Heart right ventricle (tissue), 16 donors: ENCODE measurements around the gene LAPTM5. TPM values are rescaled to one million over a fixed set of nuclear protein-coding genes. Genes with fewer than 3 reads are reported as not detected.

Experiments used
- ATAC-seq, 8 donors: fragments of 200-7000 bp; cut with Tn5 transposase; one replicate each; pipeline ENCODE4 v1.9.1; 2020; ENCODE audit warnings: mild to moderate bottlenecking in 8 of 8, moderate library complexity in 8 of 8, moderate number of reproducible peaks in 1 of 8
- DNase-seq, 2 donors: peaks; one replicate each; pipeline ENCODE4 v3.0.0-alpha.2; 2020
- H3K27ac ChIP-seq, 10 donors: fragments of 200-600 bp; sonication (generic) in 2 of 10; one replicate each; pipeline versions ENCODE4 v1.5.0 to v1.8.0; 2020 to 2022; ENCODE audit warnings: mild to moderate bottlenecking in 3 of 10
- H3K27me3 ChIP-seq, 7 donors: fragments of 200-600 bp; one replicate each; pipeline ENCODE4 v1.8.0; 2021 to 2022; ENCODE audit warnings: mild to moderate bottlenecking in 2 of 7
- H3K36me3 ChIP-seq, 9 donors: fragments of 200-600 bp; sonication (generic) in 1 of 9; one replicate each; pipeline versions ENCODE4 v1.5.0 to v1.8.0; 2020 to 2022; ENCODE audit warnings: mild to moderate bottlenecking in 2 of 9
- H3K4me1 ChIP-seq, 9 donors: fragments of 200-600 bp; sonication (generic) in 1 of 9; one replicate each; pipeline versions ENCODE4 v1.5.0 to v1.8.0; 2020 to 2022; ENCODE audit warnings: mild to moderate bottlenecking in 4 of 9
- H3K4me3 ChIP-seq, 10 donors: fragments of 200-600 bp; sonication (generic) in 2 of 10; one replicate each; pipeline versions ENCODE4 v1.5.0 to v1.8.0; 2020 to 2022; ENCODE audit warnings: mild to moderate bottlenecking in 7 of 10, moderate library complexity in 2 of 10
- H3K9me3 ChIP-seq, 11 donors: fragments of 200-600 bp in 10 of 11; sonication (generic) in 2 of 11; one replicate each; pipeline versions ENCODE4 v1.5.0 to v1.8.0; 2013 to 2022; ENCODE audit warnings: mild to moderate bottlenecking in 2 of 11, control low read depth in 1 of 11, moderate library complexity in 1 of 11
- CTCF ChIP-seq, 9 donors: fragments of 200-600 bp; sonication (generic) in 2 of 9; IDR thresholded peaks; one replicate each; pipeline versions ENCODE4 v1.5.0 to v1.8.0; 2021 to 2022; ENCODE audit warnings: antibody characterized with exemption in 9 of 9, mild to moderate bottlenecking in 5 of 9, moderate library complexity in 1 of 9
- WGBS, 2 donors: extraction: QIAGEN DNeasy Blood & Tissue Kit; methylation state at CpG; one replicate each; pipeline ENCODE4 v1.1.7; 2013; ENCODE audit warnings: inconsistent platforms in 1 of 2; 5-methylcytosine and 5-hydroxymethylcytosine counted together
- intact Hi-C, 10 donors: fragments of 100-400 bp; cut with DNase I; formaldehyde crosslinking; loops; one replicate each; pipeline versions ENCODE4 v1.11.1 to v1.14.2; 2022
- polyA plus RNA-seq, 2 donors: library from polyadenylated mRNA; stranded (reverse); fragments of 200-250 nt; gene quantifications; one replicate each; pipeline ENCODE4 v1.2.3, GENCODE V29; 2013
- total RNA-seq, 10 donors: library from RNA; stranded (reverse); fragmentation: NEBNext Ultra II Directional in 3 of 10; extraction: Animal tissue kit (Norgen Biotek cat#: 25700) in 3 of 10; gene quantifications; one replicate each; pipeline versions ENCODE4 v1.2.1 to v1.2.4, GENCODE V29; 2021 to 2023
- donor health status: Arrhythmogenic right ventricular cardiomyopathy.
- donor health status: ischemic (EF 13 %, LVEDD 7.1; RV severe dilation, severe dysfunction).
- donor health status: healthy with polysubstance abuse.
- donor health status: DM: no; HTN: yes; CAD: no.
- donor health status: DM: no; HTN: no; CAD: no.
- donor health status: ischemic (EF 25% LVEDD 6.9; RV normal size, moderate dysfunction).
- donor health status: ischemic (EF 25% LVEDD 5.7; RV mildly dilated, moderate dysfunction).
- donor health status: healthy.
- donor health status: DM: yes; HTN: yes; CAD: no.
- donor health status: Ischemic cardiomyopathy.
- donor health status: ischemic (EF 35%, LVEDD 5.7; RV mildly dilated, moderate dysfunction).
- donor health status: nonischemic (EF 11% LVEDD 7.7; RV severe dilation, severe dysfunction).
- donor health status: DM: yes; HTN: yes; CAD: no.
- donor health status: PGD.
- donor health status: ischemic (EF 29% LVEDD 5.4; RV normal size, mild dysfunction).
- donor health status: nonischemic (EF 23%, LVEDD 6.1; RV moderate dilation, normal function).

LAPTM5 gene
- total and polyA plus RNA-seq, 12 donors = 5.9 to 114 (median 13.9) TPM

- TF ChIP-seq CTCF (IDR thresholded peaks at IDR 0.05) = no peak
- DNase-seq (peak; percentile 46 to 49), ATAC-seq (peak; percentile 53 to 84 (median 74))
- H3K27me3 ChIP-seq = peaks cover 0 to 20% (median 4%) of the 10 kb centered on the region in 7 donors
- H3K36me3 ChIP-seq = peaks cover 0 to 13% (median 0%) of the 10 kb centered on the region in 9 donors
- intact Hi-C loops = no loop called here
- H3K27ac ChIP-seq = peak overlapping the region; percentile 15 to 99 (median 62)
- peaks cover 3 to 97% (median 21%) of the 10 kb centered on the region in 9 donors for H3K4me1 ChIP-seq
- 51 to 64% methylated on average over 17 of the region's 17 CpGs for WGBS, 2 donors
- peak overlapping the region; percentile 14 to 73 (median 40) for H3K4me3 ChIP-seq
- H3K9me3 ChIP-seq = no peaks in the 10 kb centered on the region
Measured at GRCh38 chr1:30756545-30757351, 826 bp downstream of the LAPTM5 start.

- peaks cover 0 to 20% (median 4%) of the 10 kb centered on the region in 7 donors for H3K27me3 ChIP-seq
- WGBS, 2 donors = 91 to 98% methylated on average over 4 of the region's 4 CpGs
- peak overlapping the region in 3 of 10 donors; percentile 28 to 99 (median 81) for H3K27ac ChIP-seq
- no peak for ATAC-seq
- peak overlapping the region in 6 of 10 donors; percentile 10 to 73 (median 32) for H3K4me3 ChIP-seq
- H3K9me3 ChIP-seq = no peaks in the 10 kb centered on the region
- intact Hi-C loops = no loop called here
- TF ChIP-seq CTCF (IDR thresholded peaks at IDR 0.05) = no peak
- DNase-seq = no peak
- H3K36me3 ChIP-seq = peaks cover 0 to 16% (median 0%) of the 10 kb centered on the region in 9 donors
- H3K4me1 ChIP-seq = peaks cover 3 to 98% (median 16%) of the 10 kb centered on the region in 9 donors
Measured at GRCh38 chr1:30756206-30756544, 1.4 kb downstream of the LAPTM5 start.

GRCh38 chr1:30755746-30756145, 1.8 kb downstream of the LAPTM5 start:
- no peaks in the 10 kb centered on the region for H3K9me3 ChIP-seq
- H3K4me1 ChIP-seq = peaks cover 3 to 98% (median 15%) of the 10 kb centered on the region in 9 donors
- H3K36me3 ChIP-seq = peaks cover 0 to 18% (median 0%) of the 10 kb centered on the region in 9 donors
- DNase-seq (no peak), ATAC-seq (no peak)
- no peak for TF ChIP-seq CTCF (IDR thresholded peaks at IDR 0.05)
- H3K27ac ChIP-seq = peak overlapping the region in 1 of 10 donors; percentile 99
- intact Hi-C loops = no loop called here
- WGBS, 2 donors = 90 to 92% methylated on average over 4 of the region's 4 CpGs
- peaks cover 0 to 20% (median 4%) of the 10 kb centered on the region in 7 donors for H3K27me3 ChIP-seq
- H3K4me3 ChIP-seq = peak overlapping the region in 6 of 10 donors; percentile 10 to 73 (median 32)

- H3K27ac ChIP-seq = peak overlapping the region in 1 of 10 donors; percentile 99
- H3K9me3 ChIP-seq = no peaks in the 10 kb centered on the region
- ATAC-seq (no peak), DNase-seq (no peak)
- peaks cover 0 to 20% (median 4%) of the 10 kb centered on the region in 7 donors for H3K27me3 ChIP-seq
- peak overlapping the region in 5 of 10 donors; percentile 17 to 73 (median 42) for H3K4me3 ChIP-seq
- TF ChIP-seq CTCF (IDR thresholded peaks at IDR 0.05) = no peak
- 94% methylated on average over 6 of the region's 6 CpGs for WGBS, 2 donors
- peaks cover 0 to 18% (median 0%) of the 10 kb centered on the region in 9 donors for H3K36me3 ChIP-seq
- H3K4me1 ChIP-seq = peaks cover 3 to 98% (median 15%) of the 10 kb centered on the region in 9 donors
- intact Hi-C loops = no loop called here
Measured at GRCh38 chr1:30755334-30755733, 2.2 kb downstream of the LAPTM5 start.
